HG02870 (cell line): ENCODE data around the gene RMI2.

Experiments
- ATAC-seq: cut with Tn5 transposase; IDR thresholded peaks from one replicate; pipeline ENCODE4 v1.9.1; 2021; ENCODE audit warnings: mild to moderate bottlenecking, moderate library complexity; ENCODE audit not compliant: unreplicated experiment

The RMI2 gene

DNA sequence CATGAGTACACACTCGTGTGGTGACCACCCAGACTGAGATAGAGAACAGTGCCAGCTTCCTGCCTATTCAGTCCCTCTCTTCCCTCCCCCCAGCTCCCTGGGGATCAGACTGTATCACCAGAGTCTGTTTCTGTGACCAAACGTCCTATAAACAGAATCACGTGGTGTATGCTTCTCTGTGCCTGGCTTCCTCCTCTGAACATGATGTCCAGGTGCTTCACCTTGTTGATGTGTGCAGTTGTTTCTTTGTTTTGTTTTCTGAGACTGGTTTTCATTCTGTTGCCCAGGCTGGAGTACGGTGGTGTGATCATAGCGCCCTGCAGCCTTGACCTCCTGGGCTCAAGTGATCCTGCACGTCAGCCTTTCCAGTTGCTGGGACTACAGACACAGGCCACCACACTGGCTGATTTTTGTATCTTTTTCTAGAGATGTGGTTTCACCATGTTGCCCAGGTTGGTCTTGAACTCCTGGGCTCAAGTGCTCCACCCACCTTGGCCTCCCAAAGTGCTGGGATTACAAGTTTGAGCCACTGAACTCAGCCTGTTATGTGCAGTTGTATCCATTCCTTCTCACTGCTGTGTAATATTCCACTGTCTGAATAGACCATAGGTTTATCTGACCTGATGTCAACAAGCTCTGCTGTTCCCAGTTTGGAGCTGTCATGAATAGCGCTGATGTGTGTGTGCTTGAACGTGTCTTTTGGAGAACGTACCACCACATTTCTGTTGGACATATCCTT is 35.2 kb upstream of the RMI2 start:
- no peak for ATAC-seq

DNA sequence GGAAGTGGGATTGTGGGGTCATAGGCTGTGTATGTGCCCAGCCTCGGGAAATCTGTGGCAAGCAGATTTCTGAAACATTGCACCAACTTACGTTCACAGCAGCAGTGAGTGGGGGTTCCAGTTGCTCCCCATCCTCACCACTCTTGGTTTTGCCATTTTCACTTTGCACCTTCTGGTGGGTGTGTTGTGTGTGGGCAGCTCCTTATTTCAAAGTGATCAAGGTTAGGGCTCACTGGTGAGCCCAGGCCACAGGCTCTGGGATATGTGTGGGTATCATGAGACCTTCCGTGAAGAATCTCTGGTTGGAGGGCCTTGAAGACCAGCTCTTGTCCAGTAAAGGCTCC is 34.7 kb upstream of the RMI2 start:
- ATAC-seq = no peak

DNA sequence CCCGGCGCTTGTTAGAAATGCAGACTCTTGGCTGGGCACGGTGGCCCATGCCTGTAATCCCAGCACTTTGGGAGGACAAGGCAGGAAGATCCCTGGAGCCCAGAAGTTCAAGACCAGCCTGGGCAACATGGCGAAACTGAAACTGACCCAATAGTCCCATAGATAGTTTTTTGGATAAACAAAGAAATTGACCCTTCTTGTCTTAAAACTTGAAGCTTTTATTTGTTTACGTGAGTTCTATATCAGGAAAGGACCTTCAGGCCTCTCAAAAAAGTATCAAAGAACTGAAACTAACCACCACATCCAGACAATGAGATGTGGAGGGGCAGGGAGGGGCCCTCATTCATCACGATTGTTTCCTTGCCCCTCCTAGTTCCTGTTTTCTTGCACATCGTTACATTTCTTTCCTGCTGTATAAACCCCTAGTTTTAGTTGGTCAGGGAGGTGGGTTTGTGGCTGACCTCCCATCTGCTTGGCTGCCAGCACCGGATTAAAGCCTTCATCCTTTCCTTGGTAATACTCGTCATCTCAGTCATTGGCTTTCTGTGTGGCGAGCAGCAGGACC is 34.2 kb upstream of the RMI2 start:
- ATAC-seq = peak; percentile 49

DNA sequence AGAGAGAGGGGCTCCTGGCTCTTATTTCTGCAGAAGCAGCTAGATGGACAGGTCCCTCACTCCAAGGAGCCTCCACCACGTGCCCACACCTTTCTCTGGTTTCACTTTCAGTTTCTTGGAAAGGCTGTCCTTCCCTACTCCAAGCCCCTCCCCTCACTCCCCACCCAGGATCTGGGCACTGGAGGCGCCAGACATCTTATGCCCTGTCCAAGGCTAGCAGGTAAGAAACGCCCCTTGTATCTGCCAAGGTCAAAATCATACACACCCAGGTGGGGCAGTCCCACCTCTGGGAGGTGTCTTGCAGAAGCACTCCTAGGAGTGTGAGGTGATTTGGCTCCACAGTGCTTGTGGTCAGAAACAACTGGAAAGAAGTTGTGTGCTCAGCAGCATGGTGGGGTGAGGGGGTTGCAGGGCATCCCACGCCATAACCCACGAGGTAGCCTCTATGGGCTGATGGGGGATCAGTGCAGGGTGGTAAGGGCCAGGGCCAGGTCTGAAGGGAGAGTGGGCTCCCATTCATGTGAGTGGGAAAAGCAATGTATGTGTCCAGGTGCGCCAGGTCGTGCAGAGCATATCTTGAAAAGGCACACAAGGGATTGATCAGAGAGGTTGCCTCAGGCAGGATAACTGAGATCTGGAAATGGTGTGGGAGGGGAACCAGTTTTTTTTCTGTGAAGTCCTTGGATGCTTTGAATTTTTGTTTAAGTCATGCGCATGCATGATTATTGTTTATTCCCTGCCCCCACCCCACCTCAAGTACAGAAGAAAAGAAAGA is 32.4 kb upstream of the RMI2 start:
- ATAC-seq = no peak

DNA sequence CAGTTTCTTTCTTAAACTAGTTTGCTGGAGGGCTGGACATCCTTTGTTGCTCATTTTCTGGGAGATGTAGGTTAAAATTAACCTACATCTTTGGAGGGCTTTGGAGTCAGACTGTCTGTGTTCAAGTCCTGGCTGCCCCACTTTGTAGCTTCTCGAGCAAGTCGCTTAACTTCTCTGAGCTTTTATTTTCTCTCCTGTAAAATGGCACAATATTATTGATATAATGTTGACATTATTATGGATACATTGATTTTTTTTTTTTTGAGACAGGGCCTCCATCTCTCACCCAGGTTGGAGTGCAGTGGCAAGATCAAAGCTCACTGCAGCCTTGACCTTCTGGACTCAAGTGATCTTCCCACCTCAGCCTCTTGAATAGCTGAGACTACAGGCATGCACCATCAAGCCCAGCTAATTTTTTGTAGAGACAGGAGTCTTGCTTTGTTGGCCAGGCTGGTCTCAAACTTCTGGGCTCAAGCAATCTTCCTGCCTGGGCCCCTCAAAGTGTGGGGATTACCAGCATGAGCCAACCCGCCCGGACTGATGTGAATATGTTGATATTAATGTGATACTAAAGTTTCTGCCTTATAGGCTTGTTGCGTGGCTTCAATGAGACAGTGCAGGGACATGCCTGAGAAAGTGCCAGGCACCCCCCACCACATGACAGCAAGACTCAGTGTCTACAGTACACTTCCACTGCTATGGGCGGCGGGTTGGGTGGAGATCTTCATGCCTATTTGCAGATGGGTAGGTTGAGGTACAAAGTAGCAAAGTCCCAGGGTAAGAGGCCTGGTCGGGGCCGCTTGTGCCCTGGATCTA is 31.6 kb upstream of the RMI2 start:
- ATAC-seq = no peak

DNA sequence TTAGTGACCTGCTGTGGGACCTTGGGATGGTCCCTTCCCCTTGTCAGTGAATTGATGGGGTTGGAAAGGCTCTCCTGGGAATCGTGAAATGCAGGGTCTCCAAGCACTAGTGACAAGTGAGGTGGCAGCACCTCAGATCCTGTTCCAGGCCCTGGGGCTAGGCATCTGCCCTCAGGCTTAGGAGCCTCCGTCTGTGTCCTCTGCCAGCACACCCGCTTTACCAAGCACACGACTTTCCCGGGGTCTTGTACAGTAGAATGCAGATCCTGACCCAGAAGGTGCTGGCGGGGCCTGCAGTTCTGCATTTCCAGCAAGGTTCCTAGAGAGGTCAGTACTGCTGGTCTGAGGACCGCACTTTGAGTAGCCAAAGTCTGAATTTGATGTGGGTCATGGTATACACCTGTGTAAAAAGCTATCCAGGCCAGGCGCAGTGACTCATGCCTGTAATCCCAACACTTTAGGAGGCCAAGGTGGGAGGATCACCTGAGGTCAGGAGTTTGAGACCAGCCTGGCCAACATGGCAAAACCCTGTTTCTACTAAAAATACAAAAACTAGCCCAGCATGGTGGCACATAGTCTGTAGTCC is 30.9 kb upstream of the RMI2 start:
- no peak for ATAC-seq

DNA sequence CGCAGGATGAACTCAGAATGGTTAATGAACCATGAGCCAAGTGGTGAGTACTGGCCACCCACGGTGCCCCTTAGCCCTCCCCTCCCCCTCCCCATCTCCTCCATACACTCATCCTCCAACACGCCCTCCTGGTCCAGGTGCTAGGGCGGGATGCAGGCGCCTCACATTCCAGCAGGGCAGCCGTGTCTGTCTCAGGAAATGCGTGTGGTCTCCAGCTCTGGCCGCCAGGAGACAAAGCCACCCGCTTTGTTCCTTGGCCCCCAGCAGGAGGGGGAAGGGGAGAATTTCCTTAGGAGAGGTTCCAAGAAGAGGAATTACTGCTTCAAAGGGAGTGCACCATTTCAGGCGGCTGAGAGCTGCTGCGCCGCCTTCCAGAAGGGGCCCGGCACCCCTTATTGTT is 29.7 kb upstream of the RMI2 start:
- no peak for ATAC-seq

DNA sequence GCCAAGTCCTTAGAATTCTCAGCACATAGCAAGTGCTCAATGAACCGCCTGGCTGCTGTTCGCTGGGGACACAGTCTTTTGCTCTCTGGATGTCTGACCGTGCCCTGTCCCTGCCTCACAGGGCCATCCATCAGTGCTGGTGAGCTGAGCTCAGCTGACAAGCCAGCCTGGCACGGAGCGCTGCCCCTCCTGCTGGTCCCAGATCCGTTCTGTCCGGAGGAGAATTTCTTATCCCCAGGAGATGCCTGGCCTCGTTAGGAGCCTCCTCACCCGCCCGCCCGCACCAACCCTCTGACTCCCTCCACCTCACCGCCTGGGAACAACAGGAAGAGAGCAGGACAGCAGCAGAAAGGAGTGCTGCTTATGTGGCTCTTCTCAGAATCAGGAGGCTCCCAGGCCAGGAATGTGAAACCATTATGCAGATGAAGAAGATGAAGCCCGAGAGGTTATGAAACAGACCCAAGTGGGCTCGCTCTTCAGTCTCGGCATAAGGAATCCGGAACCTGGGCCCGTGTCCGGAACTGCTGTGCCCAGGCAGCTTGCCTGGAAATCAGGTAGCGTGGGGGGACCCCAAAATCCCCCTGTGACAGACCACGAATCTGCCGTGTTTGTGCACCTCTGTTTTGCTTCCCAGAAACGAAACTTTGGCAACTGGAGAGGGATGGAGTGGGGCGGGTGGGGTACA is 28.8 kb upstream of the RMI2 start:
- no peak for ATAC-seq

DNA sequence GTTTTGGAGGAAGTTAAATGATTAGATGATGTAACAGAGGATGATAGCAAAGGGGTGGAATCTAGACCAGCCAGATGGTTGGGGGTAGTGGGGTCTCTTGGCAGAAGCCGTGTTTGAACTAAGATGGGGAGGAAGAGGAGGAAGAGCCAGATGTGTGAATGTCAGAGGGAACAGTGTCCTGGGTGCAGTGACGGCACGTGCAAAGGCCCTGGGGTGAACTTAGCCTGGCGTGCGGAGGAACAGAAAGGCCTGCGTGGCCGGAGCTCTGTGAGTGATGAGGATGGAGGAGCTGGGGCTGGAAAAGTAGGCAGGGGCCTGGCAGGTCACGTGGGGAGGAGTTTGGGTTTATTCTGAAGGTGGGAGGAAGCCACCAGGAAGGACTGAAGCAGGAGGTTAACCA is 26.4 kb upstream of the RMI2 start:
- no peak for ATAC-seq

DNA sequence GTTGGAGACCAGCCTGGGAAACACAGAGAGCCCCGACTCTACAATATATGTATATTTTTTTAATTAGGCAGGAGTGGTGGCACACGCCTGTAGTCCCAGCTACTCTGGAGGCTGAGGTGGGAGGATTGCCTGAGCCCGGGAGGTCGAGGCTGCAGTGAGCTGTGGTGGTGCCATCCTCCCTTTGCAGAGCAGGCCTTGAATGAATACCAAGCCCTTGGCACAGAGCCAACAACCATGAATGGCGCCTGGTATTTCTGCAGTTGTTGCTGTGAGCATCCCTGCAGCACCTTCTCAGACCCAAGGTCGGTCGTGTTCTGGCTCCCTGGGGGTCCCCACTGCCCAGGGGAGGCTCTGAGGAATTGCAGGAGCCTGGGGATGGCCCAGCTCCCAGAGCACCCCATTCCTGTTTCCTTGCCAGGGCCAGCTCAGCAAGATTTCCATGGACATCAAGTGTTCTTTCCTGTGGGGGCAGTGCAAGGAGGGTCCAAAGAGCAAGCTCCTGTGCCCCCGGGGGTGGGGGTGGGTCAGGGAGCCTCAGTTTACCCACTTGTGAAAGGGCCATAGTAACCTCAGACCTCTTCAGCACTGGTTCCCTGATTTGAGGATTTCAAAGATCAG is 25.6 kb upstream of the RMI2 start:
- no peak for ATAC-seq

DNA sequence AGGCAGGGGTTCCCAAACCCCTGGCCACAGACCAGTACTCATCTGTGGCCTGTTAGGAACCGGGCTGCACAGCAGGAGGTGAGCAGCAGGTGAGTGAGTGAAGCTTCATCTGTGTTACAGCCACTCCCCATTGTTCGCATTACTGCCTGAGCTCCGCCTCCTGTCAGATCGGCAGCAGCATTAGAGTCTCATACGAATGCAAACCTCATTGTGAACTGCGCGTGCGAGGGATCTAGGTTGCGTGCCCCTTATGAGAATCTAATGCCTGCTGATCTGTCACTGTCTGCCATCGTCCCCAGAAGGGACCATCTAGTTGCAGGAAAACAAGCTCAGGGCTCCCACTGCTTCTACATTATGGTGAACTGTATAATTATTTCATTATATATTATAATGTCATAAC is 25.1 kb upstream of the RMI2 start:
- no peak for ATAC-seq

DNA sequence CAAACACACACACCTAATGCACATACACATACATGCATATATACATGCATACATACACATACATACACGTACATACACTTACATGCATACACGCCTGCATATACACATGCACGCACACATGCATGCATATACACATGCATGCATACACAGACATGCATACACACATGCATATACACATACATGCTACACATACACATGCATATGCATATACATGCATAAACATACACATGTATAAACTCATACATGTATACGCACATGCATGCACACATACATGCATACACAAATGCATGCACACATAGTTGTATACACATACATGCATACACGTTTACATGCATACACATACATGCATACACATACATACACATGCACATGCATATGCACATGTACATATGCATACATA is 23.6 kb upstream of the RMI2 start:
- no peak for ATAC-seq

DNA sequence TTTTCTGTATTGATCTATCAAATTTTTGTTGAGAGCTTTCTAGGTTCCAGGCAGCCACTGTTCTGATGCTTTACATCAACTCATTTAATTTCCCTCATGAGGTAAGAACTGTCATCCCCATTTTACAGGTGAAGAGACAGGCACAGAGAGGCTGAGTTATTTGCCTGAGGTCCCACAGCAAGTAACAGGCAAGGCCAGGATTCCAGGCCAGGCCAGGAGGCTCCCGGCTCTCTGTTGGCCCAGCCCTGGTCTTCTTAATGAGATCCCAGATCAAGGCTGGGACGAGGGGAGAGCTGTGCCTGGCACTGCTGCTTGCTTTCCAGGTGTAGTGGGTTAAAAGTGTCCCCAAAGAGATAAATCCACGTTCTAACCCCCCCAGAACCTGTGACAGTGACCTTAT is 22.4 kb upstream of the RMI2 start:
- no peak for ATAC-seq

DNA sequence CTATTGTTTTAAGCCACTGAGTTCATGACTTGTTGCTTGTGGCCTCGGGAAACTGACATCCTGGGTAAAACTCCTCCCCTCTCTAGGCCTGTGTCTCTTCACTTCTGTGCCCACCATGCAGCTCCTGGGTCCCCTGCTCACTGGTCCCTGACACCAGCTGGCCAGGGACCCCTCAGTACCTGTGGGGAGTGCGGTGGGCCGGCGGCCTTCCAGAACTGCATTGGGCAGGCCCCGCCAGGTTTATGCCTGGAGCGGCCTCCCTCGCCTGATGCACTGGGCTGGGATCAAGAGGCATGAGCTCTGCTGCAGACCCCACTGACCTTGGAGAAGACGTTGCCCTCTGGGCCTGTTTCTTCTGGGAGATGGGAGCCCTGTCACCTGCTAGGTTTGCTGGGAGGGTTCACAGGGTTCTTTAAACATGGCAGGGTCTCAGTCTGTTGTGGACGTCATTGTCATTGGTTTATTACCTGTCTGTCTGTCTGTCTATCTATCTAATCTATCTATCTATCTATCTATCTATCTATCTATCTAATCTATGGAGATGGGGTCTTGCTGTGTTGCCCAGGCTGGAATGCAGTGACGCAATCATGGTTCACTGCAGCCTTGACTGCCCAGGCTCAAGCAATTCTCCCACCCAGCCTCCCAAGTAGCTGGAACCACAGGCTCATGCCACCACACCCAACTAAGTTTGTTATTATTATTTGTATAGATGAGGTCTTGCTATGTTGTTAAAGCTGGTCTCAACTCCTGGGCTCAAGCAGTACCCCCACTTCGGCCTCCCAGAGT is 21.5 kb upstream of the RMI2 start:
- no peak for ATAC-seq

DNA sequence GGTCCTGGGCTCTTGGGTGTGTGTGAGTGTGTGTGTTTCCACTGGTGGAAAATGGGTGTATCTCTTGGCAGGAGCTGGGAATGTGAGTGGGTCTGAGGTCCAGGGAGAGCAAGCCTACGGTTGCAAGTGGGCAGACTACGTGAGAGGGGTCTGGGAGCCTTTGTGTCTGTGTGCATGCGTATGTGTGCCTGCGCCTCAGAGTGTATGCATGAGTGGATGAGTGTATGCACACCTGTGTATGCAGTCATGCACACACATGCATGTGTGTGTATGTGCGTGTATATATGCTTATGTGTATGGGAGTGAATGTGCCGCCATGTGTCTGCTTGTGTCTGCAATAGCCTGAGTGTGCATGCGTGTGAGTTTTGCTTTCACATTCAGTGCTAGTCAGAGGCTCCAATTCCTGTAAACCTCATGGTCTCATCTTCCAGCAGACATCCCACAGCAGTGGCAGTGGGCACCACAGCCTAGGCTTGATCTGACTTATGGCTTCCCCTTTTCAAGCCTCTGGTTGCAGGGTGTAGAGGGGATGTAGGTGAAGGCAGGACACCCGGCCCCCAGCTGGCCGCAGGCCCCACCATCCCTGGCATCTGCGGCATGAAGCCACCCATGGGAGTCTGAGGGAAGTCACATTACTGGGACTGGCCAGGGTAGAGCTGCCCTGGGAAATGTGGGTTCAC is 19.7 kb upstream of the RMI2 start:
- ATAC-seq = no peak

DNA sequence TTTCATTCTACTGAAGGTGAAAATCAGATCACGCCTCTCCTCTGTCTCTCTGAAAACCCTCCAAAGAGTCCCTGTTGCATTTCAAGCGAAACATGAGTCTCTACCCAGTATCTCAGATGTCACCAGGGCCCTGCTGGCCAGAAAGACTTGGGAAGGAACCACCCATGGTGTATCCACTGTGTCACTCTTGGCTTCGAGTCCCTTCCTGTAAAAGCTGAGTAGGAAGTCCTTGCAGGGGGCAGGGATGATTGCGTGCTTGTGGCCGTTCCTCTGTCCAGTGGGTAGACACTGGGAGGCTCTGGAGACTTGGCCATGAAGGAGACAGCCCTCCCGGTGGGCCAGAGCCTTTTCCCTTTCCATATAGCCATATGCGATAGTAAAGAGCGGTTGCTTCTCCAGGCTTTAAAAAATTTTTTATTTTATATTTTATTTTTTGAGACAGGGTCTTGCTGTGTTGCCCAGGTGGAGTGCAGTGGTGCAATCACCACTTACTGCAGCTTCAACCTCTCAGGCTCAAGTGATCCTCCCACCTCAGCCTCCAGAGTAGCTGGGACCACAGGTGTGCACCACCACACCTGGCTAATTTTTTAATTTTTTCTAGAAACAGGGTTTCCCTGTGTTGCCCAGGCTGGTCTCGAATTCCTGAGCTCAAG is 19.0 kb upstream of the RMI2 start:
- no peak for ATAC-seq

DNA sequence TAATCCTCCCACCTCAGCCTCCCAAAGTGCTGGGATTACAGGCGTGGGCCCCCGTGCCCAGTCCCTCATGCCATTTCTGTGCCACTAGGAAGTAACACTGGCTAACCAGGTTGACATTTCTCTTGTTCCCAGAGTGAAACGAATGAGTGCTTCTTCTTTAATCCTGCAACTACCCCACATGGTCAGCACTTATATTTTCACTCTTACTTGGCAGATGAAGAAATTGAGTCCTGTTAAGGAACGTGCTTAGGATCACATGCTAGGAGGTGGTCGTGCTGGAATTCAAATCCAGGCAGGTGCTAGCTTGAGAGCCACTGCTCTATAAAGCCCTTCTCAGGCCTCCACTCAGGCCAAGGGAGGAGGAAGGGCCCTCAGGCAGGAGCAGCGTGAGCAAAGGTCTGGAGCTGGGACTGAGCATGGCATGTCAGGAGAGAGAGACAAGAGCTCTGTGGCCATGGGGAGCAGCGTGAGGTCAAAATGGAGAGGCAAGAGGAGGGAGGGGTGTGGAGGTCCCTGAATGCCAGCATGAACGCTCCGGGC is 18.5 kb upstream of the RMI2 start:
- ATAC-seq = no peak
